CD14-positive monocyte (primary cell): Measurements from ENCODE around the gene RNASEH2A. TPM values are rescaled to one million over a fixed set of nuclear protein-coding genes. Genes with fewer than 3 reads are reported as not detected.

ENCODE experiments used
- DNase-seq, 3 donors: peaks; one replicate each; pipeline ENCODE4 v3.0.0-alpha.2; 2011 to 2022
- H2AFZ ChIP-seq: 2 replicates; pipeline ENCODE4 v1.6.0; 2012; ENCODE audit warnings: mild to moderate bottlenecking, low read depth, low read length, inconsistent platforms; ENCODE audit not compliant: insufficient read depth, poor library complexity, severe bottlenecking
- H3K27ac ChIP-seq, 2 donors: 1 replicate in 1 of 2; 2 replicates in 1 of 2; pipeline ENCODE4 v1.5.1; 2012 to 2013; ENCODE audit warnings: low read length in 2 of 2, control low read depth in 1 of 2, inconsistent platforms in 1 of 2, low read depth in 1 of 2, mild to moderate bottlenecking in 1 of 2
- H3K27me3 ChIP-seq, 2 donors: one replicate each; pipeline versions ENCODE4 v1.6.0 to v1.6.1; 2011 to 2013; ENCODE audit warnings: low read length in 2 of 2; ENCODE audit not compliant: control insufficient read depth in 2 of 2, insufficient read depth in 2 of 2
- H3K36me3 ChIP-seq, 2 donors: replicated peaks in 1 of 2; 1 replicate in 1 of 2; 2 replicates in 1 of 2; pipeline versions ENCODE4 v1.5.1 to v1.6.1; 2012 to 2013; ENCODE audit warnings: low read length in 2 of 2, control low read depth in 1 of 2, inconsistent platforms in 1 of 2, mild to moderate bottlenecking in 1 of 2; ENCODE audit not compliant: insufficient read depth in 2 of 2, control insufficient read depth in 1 of 2
- H3K4me1 ChIP-seq, 2 donors: 1 replicate in 1 of 2; 2 replicates in 1 of 2; pipeline versions ENCODE4 v1.5.1 to v1.6.1; 2012 to 2013; ENCODE audit warnings: low read length in 2 of 2, control low read depth in 1 of 2, inconsistent platforms in 1 of 2, mild to moderate bottlenecking in 1 of 2, moderate library complexity in 1 of 2; ENCODE audit not compliant: insufficient read depth in 2 of 2, control insufficient read depth in 1 of 2
- H3K4me2 ChIP-seq: replicated peaks from 2 replicates; pipeline ENCODE3; 2012; ENCODE audit warnings: low read length, moderate library complexity, mild to moderate bottlenecking; ENCODE audit not compliant: poor library complexity, severe bottlenecking; ENCODE audit errors: extremely low read depth
- H3K4me3 ChIP-seq, 3 experiments: fragments of 200-600 bp in 1 of 3; sonication (generic) in 1 of 3; replicated peaks in 1 of 3; 1 replicate in 2 of 3; 2 replicates in 1 of 3; pipeline ENCODE4 v1.5.1; 2011 to 2013; ENCODE audit warnings: low read length in 3 of 3, mild to moderate bottlenecking in 3 of 3, control low read depth in 2 of 3, low read depth in 2 of 3, inconsistent platforms in 1 of 3, moderate library complexity in 1 of 3
- H3K79me2 ChIP-seq: 2 replicates; pipeline ENCODE4 v1.6.0; 2012; ENCODE audit warnings: mild to moderate bottlenecking, control low read depth, inconsistent platforms, low read length, moderate library complexity; ENCODE audit not compliant: insufficient read depth
- H3K9ac ChIP-seq: 2 replicates; pipeline ENCODE4 v1.6.0; 2017; ENCODE audit warnings: low read length, mild to moderate bottlenecking; ENCODE audit not compliant: insufficient read depth, poor library complexity, severe bottlenecking
- H3K9me3 ChIP-seq, 2 donors: replicated peaks in 1 of 2; 1 replicate in 1 of 2; 2 replicates in 1 of 2; pipeline versions ENCODE4 v1.5.1 to v1.6.1; 2012 to 2013; ENCODE audit warnings: low read length in 2 of 2, control low read depth in 1 of 2; ENCODE audit not compliant: control insufficient read depth in 1 of 2, insufficient read depth in 1 of 2
- H4K20me1 ChIP-seq: 2 replicates; pipeline ENCODE4 v1.6.0; 2012; ENCODE audit warnings: mild to moderate bottlenecking, low read length, control low read depth, moderate library complexity; ENCODE audit not compliant: insufficient read depth
- H3K27ac Mint-ChIP-seq, 7 donors: one replicate each; pipeline ENCODE4 v1.8.0; 2020; ENCODE audit warnings: mild to moderate bottlenecking in 7 of 7, mixed read lengths in 7 of 7, moderate library complexity in 6 of 7, inconsistent platforms in 2 of 7
- H3K27me3 Mint-ChIP-seq, 3 donors: one replicate each; pipeline ENCODE4 v1.8.0; 2021 to 2022; ENCODE audit warnings: low read depth in 3 of 3, mild to moderate bottlenecking in 3 of 3, mixed read lengths in 3 of 3, moderate library complexity in 3 of 3, inconsistent platforms in 1 of 3
- H3K36me3 Mint-ChIP-seq, 2 donors: one replicate each; pipeline ENCODE4 v1.8.0; 2020; ENCODE audit warnings: mixed read lengths in 2 of 2, inconsistent platforms in 1 of 2, mild to moderate bottlenecking in 1 of 2
- H3K4me1 Mint-ChIP-seq: one replicate; pipeline ENCODE4 v1.8.0; 2020; ENCODE audit warnings: mild to moderate bottlenecking, mixed read lengths
- H3K4me3 Mint-ChIP-seq, 2 donors: one replicate each; pipeline ENCODE4 v1.8.0; 2020; ENCODE audit warnings: mild to moderate bottlenecking in 2 of 2, mixed read lengths in 2 of 2, moderate library complexity in 1 of 2
- H3K9me3 Mint-ChIP-seq, 7 donors: one replicate each; pipeline ENCODE4 v1.8.0; 2020 to 2022; ENCODE audit warnings: mixed read lengths in 7 of 7, mild to moderate bottlenecking in 6 of 7, moderate library complexity in 6 of 7, inconsistent platforms in 2 of 7
- CTCF ChIP-seq: fragments of 200-600 bp; IDR thresholded peaks from one replicate; pipeline ENCODE4 v1.8.0; 2022; ENCODE audit warnings: antibody characterized with exemption, mild to moderate bottlenecking
- WGBS: methylation state at CpG from one replicate; pipeline ENCODE4 v1.1.5; 2013; ENCODE audit warnings: missing lambda C conversion rate; ENCODE audit not compliant: insufficient coverage; 5-methylcytosine and 5-hydroxymethylcytosine counted together
- intact Hi-C, 2 donors: fragments of 100-400 bp; cut with micrococcal nuclease; formaldehyde crosslinking; loops; one replicate each; pipeline versions ENCODE4 v1.15.0 to v1.15.1; 2023
- polyA plus RNA-seq, 3 donors: library from polyadenylated mRNA; depleted of rRNA in 1 of 3; unstranded in 2 of 3; stranded (reverse) in 1 of 3; fragments of 300-500 nt in 2 of 3; fragments of >200 nt in 1 of 3; fragmentation: Illumina TruSeq in 2 of 3; gene quantifications; 1 replicate in 2 of 3; 2 replicates in 1 of 3; pipeline ENCODE4 v1.2.3, GENCODE V29; 2012 to 2021

Gene RNASEH2A
- polyA plus RNA-seq, 3 donors: 8.7 to 21.5 (median 15.2) TPM

DNA sequence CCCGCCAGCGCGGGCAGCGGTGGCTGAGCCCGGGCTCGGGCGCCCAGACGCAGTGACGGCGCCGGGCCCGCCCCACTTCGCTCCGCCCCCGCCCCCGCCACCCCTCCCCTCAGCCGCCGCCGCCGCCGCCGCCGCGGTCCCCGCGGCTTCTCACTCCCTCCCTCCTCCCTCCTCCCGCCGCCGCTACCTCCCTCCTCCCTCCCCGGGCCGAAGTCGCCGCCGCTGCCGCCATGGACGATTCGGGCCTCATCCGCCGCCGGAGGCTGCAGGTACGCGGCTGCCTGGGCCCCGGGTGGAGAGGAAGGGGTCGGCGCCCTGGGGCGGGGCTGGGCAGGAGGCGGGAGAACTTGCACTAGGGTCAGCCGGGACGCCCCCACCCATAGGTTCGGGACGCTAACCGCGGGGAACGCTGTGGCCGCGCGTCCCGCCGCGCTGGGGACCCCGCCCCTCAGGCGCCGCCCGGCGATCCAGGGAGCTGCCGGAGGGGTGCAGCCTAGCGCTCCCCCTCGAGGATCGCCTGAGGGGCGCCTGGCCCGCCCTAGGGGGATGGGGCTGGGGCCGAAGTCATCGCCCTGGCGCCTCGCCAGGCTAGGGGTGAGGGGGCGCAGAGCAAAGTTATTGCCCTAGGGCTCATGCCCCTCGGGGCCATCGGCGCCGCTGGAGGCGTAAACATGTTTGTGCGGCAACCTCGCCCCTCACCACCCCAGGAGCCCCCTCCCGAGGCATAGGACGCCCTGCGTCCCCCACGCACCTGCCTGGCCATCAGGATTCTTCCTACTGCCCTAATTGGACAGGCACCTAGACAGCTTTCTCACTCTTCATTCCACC lies 27.6 kb downstream of the RNASEH2A start:
- H3K27ac ChIP-seq: no peak overlapping the region
- peaks cover 56 to 93% of the 10 kb centered on the region in 2 donors for H3K27me3 ChIP-seq
- peak overlapping the region in 1 of 3 experiments; percentile 49 for H3K4me3 ChIP-seq
- no peak for DNase-seq
- H2AFZ ChIP-seq: no peak overlapping the region
- peaks cover 1 to 37% (median 26%) of the 10 kb centered on the region in 7 donors for H3K9me3 Mint-ChIP-seq
- H3K79me2 ChIP-seq: no peaks in the 10 kb centered on the region
- no peak for TF ChIP-seq CTCF
- H4K20me1 ChIP-seq: no peaks in the 10 kb centered on the region
- WGBS: 4% methylated on average over 41 of the region's 87 CpGs
- H3K27ac Mint-ChIP-seq: no peak overlapping the region
- no peaks in the 10 kb centered on the region for H3K36me3 ChIP-seq
- peak overlapping the region in 1 of 2 donors; percentile 82 for H3K4me3 Mint-ChIP-seq
- intact Hi-C loops: no loop called here
- H3K9ac ChIP-seq: no peak overlapping the region
- peaks cover 8 to 15% of the 10 kb centered on the region in 2 donors for H3K36me3 Mint-ChIP-seq
- H3K4me1 ChIP-seq: peaks cover 9 to 28% of the 10 kb centered on the region in 2 donors
- H3K9me3 ChIP-seq: peaks cover 8 to 47% of the 10 kb centered on the region in 2 donors
- H3K27me3 Mint-ChIP-seq: peaks cover 78 to 92% (median 82%) of the 10 kb centered on the region in 3 donors
- H3K4me1 Mint-ChIP-seq: peaks cover 20% of the 10 kb centered on the region
- peak overlapping the region; percentile 63 for H3K4me2 ChIP-seq

GRCh38 chr19:12834566-12834943 lies 28.2 kb downstream of the RNASEH2A start, which contains the start of gene RTBDN:
Gene RTBDN (minus strand): TSS chr19:12834579. CDS start chr19:12829979, 4,600 bp downstream.
- H3K9me3 ChIP-seq: peaks cover 8 to 53% of the 10 kb centered on the region in 2 donors
- no peak for TF ChIP-seq CTCF
- 14% methylated on average over 15 of the region's 20 CpGs for WGBS
- Mint-ChIP-seq H3K4me1 (peaks cover 23% of the 10 kb centered on the region), H3K27me3 (peaks cover 84 to 92% (median 85%) of the 10 kb centered on the region in 3 donors), H3K4me3 (peak within 1 kb of the TSS in 1 of 2 donors; percentile 82), H3K36me3 (peaks cover 8 to 15% of the 10 kb centered on the region in 2 donors), H3K9me3 (peaks cover 1 to 40% (median 28%) of the 10 kb centered on the region in 7 donors), H3K27ac (no peak within 1 kb of the TSS)
- no peaks in the 10 kb centered on the region for H3K79me2 ChIP-seq
- peaks cover 10 to 30% of the 10 kb centered on the region in 2 donors for H3K4me1 ChIP-seq
- no peak for DNase-seq
- intact Hi-C loops: no loop called here
- H3K27me3 ChIP-seq: peaks cover 62 to 93% of the 10 kb centered on the region in 2 donors
- no peak within 1 kb of the TSS for H3K9ac ChIP-seq
- H3K4me3 ChIP-seq: peak within 1 kb of the TSS in 1 of 3 experiments; percentile 49
- H3K4me2 ChIP-seq: peak within 1 kb of the TSS; percentile 63
- no peak within 1 kb of the TSS for H3K27ac ChIP-seq
- no peak within 1 kb of the TSS for H2AFZ ChIP-seq
- no peaks in the 10 kb centered on the region for H4K20me1 ChIP-seq
- H3K36me3 ChIP-seq: no peaks in the 10 kb centered on the region
